Neutrophil (primary cell): ENCODE results near the gene DNAJC24.
"Not testable (repeated sequence)": the region's sequence is repeated elsewhere in the genome, so short reads cannot be mapped to it uniquely, and the experiment has no call there.

Experiments
- H3K27ac ChIP-seq: fragments of 200-600 bp; sonication (generic); 2 replicates; pipeline ENCODE4 v1.5.1; 2016; ENCODE audit warnings: mild to moderate bottlenecking, moderate library complexity
- H3K27me3 ChIP-seq: fragments of 200-600 bp; sonication (generic); 2 replicates; pipeline ENCODE4 v1.6.0; 2016; ENCODE audit warnings: mild to moderate bottlenecking
- H3K36me3 ChIP-seq: fragments of 200-600 bp; sonication (generic); 2 replicates; pipeline ENCODE4 v1.5.1; 2017
- H3K4me1 ChIP-seq, 2 experiments: fragments of 200-600 bp in 1 of 2; sonication (generic) in 1 of 2; 1 replicate in 1 of 2; 2 replicates in 1 of 2; pipeline versions ENCODE4 v1.5.1 to v1.6.1; 2013 to 2016; ENCODE audit warnings: low read depth in 1 of 2, low read length in 1 of 2, mild to moderate bottlenecking in 1 of 2, moderate library complexity in 1 of 2; ENCODE audit not compliant: control insufficient read depth in 1 of 2, insufficient read depth in 1 of 2
- H3K4me3 ChIP-seq, 2 experiments: fragments of 200-600 bp in 1 of 2; sonication (generic) in 1 of 2; 1 replicate in 1 of 2; 2 replicates in 1 of 2; pipeline ENCODE4 v1.5.1; 2013 to 2016; ENCODE audit warnings: low read depth in 1 of 2, low read length in 1 of 2, mild to moderate bottlenecking in 1 of 2, moderate library complexity in 1 of 2
- H3K9me3 ChIP-seq: fragments of 200-600 bp; sonication (generic); 2 replicates; pipeline ENCODE4 v1.5.1; 2016
- TF ChIP-seq, protein P1 (sequence below): fragments of 200-600 bp; sonication (generic); IDR thresholded peaks from 2 replicates; pipeline ENCODE4 v1.5.1; 2016; ENCODE audit warnings: antibody characterized with exemption

The DNAJC24 gene, protein sequence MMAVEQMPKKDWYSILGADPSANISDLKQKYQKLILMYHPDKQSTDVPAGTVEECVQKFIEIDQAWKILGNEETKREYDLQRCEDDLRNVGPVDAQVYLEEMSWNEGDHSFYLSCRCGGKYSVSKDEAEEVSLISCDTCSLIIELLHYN

DNA sequence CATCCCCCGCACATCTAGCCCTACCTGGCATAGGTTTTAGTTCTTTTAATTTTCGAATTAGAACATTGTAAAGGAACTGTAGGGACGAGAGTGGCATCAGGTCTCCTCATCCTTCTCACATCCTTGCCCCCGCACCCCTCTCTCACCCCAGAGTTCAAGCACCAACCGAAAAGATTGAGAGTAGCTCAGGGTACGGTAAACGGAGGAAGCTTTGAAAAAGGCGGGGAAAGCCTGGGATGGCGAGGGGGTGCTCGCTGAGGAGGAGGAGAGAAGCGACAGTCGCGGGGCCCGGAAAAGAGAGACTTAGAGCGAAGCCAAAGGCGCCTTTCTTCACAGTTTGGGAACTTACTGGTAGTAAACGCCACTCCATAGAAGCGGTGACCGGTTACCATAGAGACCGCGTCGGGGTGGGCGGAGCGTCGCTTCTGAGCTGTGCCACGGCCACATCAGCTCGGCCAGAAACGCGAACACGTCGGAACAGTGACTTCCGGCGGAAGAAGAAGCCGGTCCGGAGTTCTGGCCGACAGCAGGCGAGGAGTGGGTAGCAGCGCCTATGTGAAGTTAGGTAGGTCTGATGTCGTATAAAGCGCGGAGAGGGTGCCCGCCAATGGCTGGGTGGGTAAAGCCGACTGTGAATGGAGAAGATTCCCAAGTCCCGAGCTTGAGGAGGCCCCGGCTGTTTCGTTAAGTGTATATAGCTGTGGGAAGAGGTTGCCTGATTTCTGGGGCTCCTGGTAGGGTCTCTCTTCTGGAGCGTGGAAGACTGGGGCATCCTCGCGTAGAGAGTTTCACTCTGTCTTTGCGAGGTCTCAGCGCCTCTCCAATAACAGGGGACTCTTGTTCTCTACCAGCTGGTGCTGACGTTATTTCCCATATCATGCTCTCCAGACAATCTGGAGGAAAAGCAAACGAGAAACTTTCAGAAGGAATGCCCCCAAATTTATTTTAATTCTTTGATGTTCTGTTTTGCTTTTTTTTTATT is at the start of gene DNAJC24, which contains the start of gene DCDC1:
Gene DNAJC24, plus strand, starts transcription at position 513 of the 982 bp plus-strand sequence. CDS start 889 bp downstream, outside the sequence.
Gene DCDC1, minus strand, starts transcription at position 392 of the 982 bp plus-strand sequence. CDS start 41,459 bp downstream, outside the sequence.
- peaks cover 51% of the 10 kb centered on the region for H3K27me3 ChIP-seq
- H3K4me1 ChIP-seq: peaks cover 14 to 15% of the 10 kb centered on the region in 2 experiments
- TF ChIP-seq, protein P1, sequence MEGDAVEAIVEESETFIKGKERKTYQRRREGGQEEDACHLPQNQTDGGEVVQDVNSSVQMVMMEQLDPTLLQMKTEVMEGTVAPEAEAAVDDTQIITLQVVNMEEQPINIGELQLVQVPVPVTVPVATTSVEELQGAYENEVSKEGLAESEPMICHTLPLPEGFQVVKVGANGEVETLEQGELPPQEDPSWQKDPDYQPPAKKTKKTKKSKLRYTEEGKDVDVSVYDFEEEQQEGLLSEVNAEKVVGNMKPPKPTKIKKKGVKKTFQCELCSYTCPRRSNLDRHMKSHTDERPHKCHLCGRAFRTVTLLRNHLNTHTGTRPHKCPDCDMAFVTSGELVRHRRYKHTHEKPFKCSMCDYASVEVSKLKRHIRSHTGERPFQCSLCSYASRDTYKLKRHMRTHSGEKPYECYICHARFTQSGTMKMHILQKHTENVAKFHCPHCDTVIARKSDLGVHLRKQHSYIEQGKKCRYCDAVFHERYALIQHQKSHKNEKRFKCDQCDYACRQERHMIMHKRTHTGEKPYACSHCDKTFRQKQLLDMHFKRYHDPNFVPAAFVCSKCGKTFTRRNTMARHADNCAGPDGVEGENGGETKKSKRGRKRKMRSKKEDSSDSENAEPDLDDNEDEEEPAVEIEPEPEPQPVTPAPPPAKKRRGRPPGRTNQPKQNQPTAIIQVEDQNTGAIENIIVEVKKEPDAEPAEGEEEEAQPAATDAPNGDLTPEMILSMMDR: no peak
- no peaks in the 10 kb centered on the region for H3K36me3 ChIP-seq
- H3K9me3 ChIP-seq: no peaks in the 10 kb centered on the region
- H3K4me3 ChIP-seq: peak within 1 kb of the TSS; percentile 61 to 77
- H3K27ac ChIP-seq: no peak within 1 kb of the TSS

DNA sequence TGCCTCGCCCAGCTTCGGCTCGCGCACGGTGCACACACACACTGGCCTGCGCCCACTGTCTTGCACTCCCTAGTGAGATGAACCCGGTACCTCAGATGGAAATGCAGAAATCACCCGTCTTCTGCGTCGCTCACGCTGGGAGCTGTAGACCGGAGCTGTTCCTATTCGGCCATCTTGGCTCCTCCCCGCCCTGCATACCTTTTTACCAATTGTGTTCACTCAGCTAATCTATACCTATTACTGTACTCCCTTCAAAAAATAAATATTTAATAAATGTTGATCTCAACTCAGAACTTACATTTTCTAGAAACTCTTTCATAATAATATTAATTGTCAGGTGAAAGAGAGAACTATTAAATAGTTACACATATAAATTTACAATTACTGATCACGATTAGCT is 48.2 kb upstream of the DNAJC24 start:
- not testable (repeated sequence) for H3K4me1 ChIP-seq, H3K27me3 ChIP-seq, H3K9me3 ChIP-seq, H3K36me3 ChIP-seq, H3K4me3 ChIP-seq, H3K27ac ChIP-seq

DNA sequence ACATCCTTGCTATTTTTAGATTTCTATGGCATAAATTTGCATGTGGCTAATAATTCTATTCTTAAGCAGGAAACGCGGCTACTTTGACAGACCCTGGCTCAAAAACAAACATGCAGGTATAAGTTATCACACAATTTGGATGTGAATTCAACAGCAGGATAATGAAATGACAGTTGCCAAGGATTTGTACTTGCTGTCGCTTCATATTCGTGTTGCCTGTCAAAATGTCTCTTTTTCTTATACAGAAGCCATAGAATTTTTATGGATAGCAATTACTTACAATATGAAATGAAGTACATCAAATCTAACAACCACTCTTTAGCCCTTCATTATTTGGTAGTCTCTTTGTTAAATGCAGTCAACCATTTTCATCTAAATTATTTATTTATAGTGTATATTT is 46.5 kb upstream of the DNAJC24 start:
- Histone ChIP-seq H3K4me3 (no peak overlapping the region), H3K27me3 (no peaks in the 10 kb centered on the region), H3K27ac (no peak overlapping the region), H3K9me3 (no peaks in the 10 kb centered on the region), H3K4me1 (no peaks in the 10 kb centered on the region), H3K36me3 (no peaks in the 10 kb centered on the region)
- TF ChIP-seq, protein P1: no peak

DNA sequence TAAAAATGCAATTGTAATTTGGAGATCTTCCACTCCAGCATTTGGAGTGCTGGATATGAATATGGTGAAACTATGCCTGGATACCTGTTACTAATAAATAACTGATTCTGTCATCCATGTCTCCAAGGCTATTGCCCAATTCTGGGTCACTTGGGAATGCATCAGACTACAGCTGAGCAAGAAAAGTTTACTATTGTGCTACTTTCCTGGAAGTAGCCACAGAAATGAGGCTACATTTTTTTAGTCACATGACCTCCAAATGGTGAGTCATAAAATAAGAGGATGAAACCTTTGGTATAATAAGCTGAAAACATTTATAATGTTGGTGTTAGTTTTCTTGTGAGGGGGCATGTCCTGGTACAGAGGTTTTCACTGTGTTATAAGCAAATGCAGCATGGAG is 44.5 kb upstream of the DNAJC24 start:
- TF ChIP-seq, protein P1: no peak
- H3K9me3 ChIP-seq: no peaks in the 10 kb centered on the region
- H3K4me3 ChIP-seq: no peak overlapping the region
- no peaks in the 10 kb centered on the region for H3K27me3 ChIP-seq
- no peak overlapping the region for H3K27ac ChIP-seq
- no peaks in the 10 kb centered on the region for H3K36me3 ChIP-seq
- H3K4me1 ChIP-seq: no peaks in the 10 kb centered on the region

DNA sequence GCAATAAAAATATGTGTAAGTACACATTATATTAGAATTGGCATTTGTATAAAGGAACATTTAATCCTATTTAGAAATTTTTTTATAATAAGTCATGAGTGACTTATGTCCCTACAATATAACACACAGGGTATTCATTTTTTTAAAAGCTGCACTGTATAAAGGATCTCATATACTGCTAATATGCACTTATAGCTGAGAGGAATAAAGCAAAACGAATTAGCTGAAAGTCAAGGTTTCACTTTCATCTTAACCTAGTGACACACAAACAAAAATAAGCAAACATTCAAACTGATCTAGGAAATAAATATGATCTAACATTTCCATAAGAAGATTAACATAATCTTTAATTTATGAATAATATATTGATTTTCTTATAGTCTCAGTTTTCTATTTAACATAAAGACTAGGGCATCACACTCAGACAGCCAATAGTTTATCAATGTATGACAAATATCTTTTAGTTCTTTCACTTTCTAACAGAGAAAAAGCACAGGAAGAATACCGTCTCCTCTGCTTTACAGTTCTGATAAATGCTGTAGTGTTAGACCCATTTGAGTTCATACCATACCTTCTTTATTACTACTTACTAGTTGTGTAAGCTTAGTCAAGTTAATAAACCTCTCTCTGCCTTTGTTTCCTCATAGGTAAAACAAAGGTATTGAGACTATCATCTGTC is 43.1 kb upstream of the DNAJC24 start:
- Histone ChIP-seq H3K27me3 (no peaks in the 10 kb centered on the region), H3K4me3 (no peak overlapping the region), H3K4me1 (no peaks in the 10 kb centered on the region), H3K9me3 (no peaks in the 10 kb centered on the region), H3K27ac (no peak overlapping the region), H3K36me3 (no peaks in the 10 kb centered on the region)
- TF ChIP-seq, protein P1: no peak
